Activated T-helper 1 cell treated with anti-CD3 and anti-CD28 coated beads, Interleukin-12 subunit alpha, Interleukin-12 subunit beta, Interleukin-2, Interleukin-4 antibody, amounts not matched to agents 30 ng/mL and 10 ng/mL and 1 ng/mL, durations not matched to agents 14 hours and 24 hours and 36 hours (primary cell): Measurements from ENCODE around the gene ACVR1B. TPM values are rescaled to one million over a fixed set of nuclear protein-coding genes. Genes with fewer than 3 reads are reported as not detected.

Experiments
- DNase-seq: peaks from one replicate; pipeline ENCODE4 v3.0.0; 2021; ENCODE audit warnings: low spot score
- H3K27ac Mint-ChIP-seq: one replicate; pipeline ENCODE4 v1.8.0; 2021; ENCODE audit warnings: mild to moderate bottlenecking, mixed read lengths
- H3K27me3 Mint-ChIP-seq: one replicate; pipeline ENCODE4 v1.8.0; 2022; ENCODE audit warnings: mild to moderate bottlenecking, moderate library complexity, mixed read lengths; ENCODE audit not compliant: insufficient read depth
- H3K36me3 Mint-ChIP-seq: one replicate; pipeline ENCODE4 v1.8.0; 2021; ENCODE audit warnings: low read depth, mixed read lengths
- H3K4me1 Mint-ChIP-seq: one replicate; pipeline ENCODE4 v1.8.0; 2021; ENCODE audit warnings: low read depth, mixed read lengths
- H3K4me3 Mint-ChIP-seq: one replicate; pipeline ENCODE4 v1.8.0; 2021; ENCODE audit warnings: mild to moderate bottlenecking, moderate library complexity, mixed read lengths
- H3K9me3 Mint-ChIP-seq: one replicate; pipeline ENCODE4 v1.8.0; 2021; ENCODE audit warnings: mixed read lengths
- intact Hi-C: fragments of 100-400 bp; cut with micrococcal nuclease; formaldehyde crosslinking; loops from one replicate; pipeline ENCODE4 v1.15.1; 2024
- total RNA-seq: library from RNA; stranded (reverse); gene quantifications from 2 replicates; pipeline ENCODE4 v1.2.3, GENCODE V29; 2022

Gene ACVR1B
- total RNA-seq, 1 donor from 2014 or later: 11.4 TPM

DNA sequence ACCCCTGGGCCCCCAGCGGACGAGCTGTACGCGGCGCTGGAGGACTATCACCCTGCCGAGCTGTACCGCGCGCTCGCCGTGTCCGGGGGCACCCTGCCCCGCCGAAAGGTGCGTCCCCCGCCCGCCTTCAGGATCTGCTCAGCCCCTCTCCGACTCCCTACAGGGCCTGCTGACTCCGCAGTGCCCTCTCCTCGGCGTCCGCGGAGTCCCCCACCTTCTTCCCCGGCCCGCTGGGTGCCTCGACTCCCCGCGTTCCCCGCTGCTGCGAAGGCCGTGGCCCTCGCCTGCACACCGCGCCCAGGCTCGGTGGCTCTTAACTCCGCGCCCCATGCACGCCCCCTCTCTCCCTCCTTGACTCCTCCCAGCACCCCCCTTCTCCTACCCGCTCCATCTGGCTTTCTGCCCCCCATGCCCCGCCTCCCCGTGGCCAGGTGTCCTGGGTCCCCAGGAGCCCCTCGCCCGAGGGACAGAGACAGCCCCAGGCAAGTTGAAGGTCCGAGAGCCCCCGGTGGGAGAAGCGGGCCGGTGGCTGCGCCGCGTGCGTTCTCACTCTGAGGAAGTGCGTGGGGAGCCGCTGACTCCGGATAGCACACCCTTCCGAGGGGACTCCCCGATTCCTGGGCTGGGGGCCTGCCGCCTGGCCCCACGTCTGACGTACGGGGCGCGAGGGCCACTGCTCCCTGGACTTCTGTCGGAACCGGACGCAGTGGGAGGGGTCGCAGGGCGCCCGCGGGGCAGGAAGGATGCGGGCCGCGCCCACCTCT is 55.8 kb downstream of the ACVR1B start:
- intact Hi-C loops: loop anchor here (1.0 to 2.0 kb wide), 2 partner anchors 15 to 16 kb away; no protein-coding TSS in a partner anchor
- DNase-seq: peak; percentile 11
- Mint-ChIP-seq H3K9me3 (no peaks in the 10 kb centered on the region), H3K36me3 (peaks cover 2% of the 10 kb centered on the region), H3K4me1 (peaks cover 13% of the 10 kb centered on the region), H3K27ac (peak overlapping the region; percentile 44), H3K27me3 (peaks cover 38% of the 10 kb centered on the region), H3K4me3 (peak overlapping the region; percentile 84)

DNA sequence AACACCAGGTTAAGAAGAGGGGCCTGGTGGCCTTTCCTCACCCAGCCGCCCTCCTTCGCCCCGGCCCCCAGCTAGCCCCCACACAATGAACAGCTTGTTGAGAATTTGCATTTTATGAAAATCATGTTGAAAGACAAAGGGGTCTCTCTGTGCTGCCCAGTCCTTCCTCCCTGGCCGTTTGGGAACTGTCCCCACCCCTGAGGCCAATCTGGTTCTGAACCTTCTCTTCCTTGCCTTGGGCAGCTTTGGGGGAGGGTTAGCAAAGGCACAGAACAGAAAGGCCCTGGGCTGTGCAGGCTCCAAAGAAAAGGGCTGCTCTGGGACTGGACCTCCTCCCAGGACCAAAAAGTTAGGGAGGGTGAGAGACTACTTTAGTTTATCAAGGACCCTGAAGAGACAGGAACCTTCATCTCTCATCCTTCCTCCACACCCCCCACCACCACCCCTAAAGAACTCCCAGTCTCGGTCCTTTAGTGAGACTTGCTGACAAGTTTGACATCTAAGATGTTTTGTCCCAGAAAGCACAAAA is 56.5 kb downstream of the ACVR1B start:
- H3K27me3 Mint-ChIP-seq: peaks cover 38% of the 10 kb centered on the region
- H3K9me3 Mint-ChIP-seq: no peaks in the 10 kb centered on the region
- peaks cover 13% of the 10 kb centered on the region for H3K4me1 Mint-ChIP-seq
- no peak overlapping the region for H3K27ac Mint-ChIP-seq
- peak overlapping the region; percentile 84 for H3K4me3 Mint-ChIP-seq
- no peak for DNase-seq
- peaks cover 2% of the 10 kb centered on the region for H3K36me3 Mint-ChIP-seq
- intact Hi-C loops: loop anchor here (1.0 to 2.0 kb wide), 2 partner anchors 15 kb away; no protein-coding TSS in a partner anchor

DNA sequence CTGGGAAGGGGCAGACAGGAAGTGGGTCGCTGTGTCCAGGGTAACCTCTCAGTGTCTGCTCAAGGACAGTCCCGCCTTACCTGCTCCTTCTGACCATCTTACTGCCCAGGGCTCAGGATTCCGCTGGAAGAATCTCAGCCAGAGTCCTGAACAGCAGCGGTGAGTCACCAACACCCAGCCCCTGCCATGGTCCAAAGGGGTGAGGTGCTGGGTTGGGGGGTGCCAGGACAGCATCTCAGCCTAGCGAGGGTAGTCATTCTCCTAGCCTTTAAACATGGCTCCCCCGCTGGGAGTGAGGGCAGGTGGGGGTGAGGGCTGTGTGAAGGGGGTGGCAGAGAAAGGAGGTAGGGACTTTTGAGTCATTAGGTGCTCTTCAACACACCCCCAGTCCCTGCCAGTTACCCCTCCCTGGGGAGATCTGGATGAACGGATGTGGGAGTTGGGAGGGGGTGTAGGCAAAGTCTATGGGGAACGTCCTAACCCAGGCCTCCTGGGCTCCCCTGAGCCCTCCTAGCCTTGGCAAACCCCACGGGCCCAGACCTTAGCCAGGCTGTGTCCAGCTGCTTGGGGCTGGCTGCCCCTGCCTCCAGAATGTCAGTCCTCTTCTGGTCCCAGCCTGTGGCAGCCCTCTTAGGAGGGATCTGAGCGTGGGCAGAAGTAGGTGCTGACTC is 57.7 kb downstream of the ACVR1B start:
- Mint-ChIP-seq H3K27me3 (peaks cover 31% of the 10 kb centered on the region), H3K4me1 (peaks cover 13% of the 10 kb centered on the region), H3K9me3 (no peaks in the 10 kb centered on the region), H3K4me3 (no peak overlapping the region), H3K36me3 (peaks cover 2% of the 10 kb centered on the region), H3K27ac (no peak overlapping the region)
- intact Hi-C loops: no loop called here
- no peak for DNase-seq

DNA sequence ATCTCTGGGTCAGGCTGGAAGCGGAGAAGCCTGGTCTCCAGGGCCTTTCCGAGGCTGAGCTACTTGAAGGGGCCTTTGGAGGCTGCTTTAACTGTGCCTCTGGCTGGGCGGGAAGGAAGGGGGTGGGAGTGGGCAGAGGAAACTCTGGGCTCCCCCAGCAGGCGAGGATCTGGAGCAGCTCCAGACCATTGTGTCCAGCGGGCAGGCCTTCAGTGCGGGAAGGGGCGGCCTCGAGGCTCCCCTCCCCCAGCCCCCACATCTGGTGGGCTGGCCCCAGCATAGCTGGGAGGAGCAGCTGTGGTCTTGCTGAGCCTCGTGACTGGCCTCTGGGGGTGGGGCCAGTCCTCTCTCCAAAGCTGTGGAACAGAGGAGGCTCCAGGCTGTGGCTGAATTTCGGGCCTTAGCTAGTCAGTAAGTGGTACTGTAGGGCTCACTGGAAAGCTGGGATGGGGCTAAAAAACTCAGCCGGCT is 58.7 kb downstream of the ACVR1B start:
- Mint-ChIP-seq H3K36me3 (peaks cover 2% of the 10 kb centered on the region), H3K4me3 (no peak overlapping the region), H3K27me3 (peaks cover 22% of the 10 kb centered on the region), H3K4me1 (peaks cover 13% of the 10 kb centered on the region), H3K9me3 (no peaks in the 10 kb centered on the region), H3K27ac (no peak overlapping the region)
- no peak for DNase-seq
- intact Hi-C loops: no loop called here

DNA sequence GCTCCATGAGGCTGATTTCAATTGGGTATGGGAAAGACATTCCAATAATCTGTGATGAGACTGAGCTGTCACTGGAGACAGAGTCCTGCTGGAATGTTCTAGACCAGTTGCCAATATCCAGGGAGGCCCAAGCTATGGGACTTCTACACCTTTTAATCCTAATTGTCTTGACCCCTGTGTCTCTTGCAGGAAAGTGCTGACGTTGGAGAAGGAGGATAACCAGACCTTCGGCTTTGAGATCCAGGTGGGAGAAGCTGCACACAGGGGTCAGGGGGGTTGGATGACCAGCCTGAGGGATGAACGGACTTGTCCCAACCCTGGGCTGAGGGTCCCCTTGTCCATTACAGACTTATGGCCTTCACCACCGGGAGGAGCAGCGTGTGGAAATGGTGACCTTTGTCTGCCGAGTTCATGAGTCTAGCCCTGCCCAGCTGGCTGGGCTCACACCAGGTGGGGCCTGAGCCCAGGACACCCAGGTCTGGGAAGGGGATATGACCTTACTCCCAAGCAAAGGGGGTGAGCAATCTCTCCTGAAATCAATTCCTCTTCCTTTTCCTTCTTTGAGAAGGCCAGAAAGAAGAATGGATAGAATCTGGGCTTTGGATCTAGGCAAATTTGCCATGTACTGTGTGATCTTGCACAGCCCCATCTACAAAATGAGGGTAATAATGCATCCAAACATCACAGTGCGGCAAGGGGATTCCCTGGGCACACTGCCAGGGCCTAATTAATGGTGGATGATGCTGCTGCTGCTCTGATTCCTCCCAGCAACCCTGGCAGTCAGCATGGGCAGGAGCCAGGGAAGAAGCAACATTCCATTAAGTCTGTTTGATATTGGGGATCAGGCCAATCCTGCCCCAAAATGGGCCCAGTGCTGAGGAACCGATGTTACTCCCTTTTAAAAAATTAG is 59.4 kb downstream of the ACVR1B start:
- peaks cover 15% of the 10 kb centered on the region for H3K27me3 Mint-ChIP-seq
- peaks cover 6% of the 10 kb centered on the region for H3K4me1 Mint-ChIP-seq
- DNase-seq: no peak
- no peak overlapping the region for H3K27ac Mint-ChIP-seq
- peaks cover 2% of the 10 kb centered on the region for H3K36me3 Mint-ChIP-seq
- H3K4me3 Mint-ChIP-seq: no peak overlapping the region
- H3K9me3 Mint-ChIP-seq: no peaks in the 10 kb centered on the region
- intact Hi-C loops: no loop called here

DNA sequence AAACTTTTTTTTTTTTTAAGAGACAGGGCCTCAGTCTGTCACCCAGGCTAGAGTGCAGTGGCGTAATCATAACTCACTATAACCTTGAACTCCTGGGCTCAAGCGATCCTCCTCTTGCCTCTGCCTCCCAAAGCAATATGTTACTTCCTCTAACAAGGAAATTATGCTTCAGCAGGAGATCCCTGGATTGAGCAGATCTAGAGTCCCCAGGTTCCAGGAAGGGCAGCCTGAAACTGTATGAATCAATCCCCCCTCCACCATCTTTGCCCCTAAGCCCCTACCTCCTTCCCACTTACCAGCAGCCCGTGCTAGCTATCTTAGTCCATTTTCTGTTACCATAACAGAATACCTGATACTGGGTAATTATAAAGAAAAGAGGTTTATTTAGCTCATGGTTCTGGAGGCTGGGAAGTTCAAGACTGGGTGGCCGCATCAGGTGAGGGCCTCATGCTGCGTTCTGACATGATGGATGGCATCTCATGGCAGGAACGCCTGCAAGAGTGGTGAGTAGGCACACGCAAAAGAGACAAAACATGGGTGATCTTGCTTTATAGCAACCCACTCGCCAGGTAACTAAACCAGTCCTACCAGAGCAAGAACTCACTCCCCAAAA is 60.2 kb downstream of the ACVR1B start:
- H3K4me3 Mint-ChIP-seq: no peak overlapping the region
- intact Hi-C loops: no loop called here
- DNase-seq: no peak
- H3K4me1 Mint-ChIP-seq: no peaks in the 10 kb centered on the region
- H3K9me3 Mint-ChIP-seq: no peaks in the 10 kb centered on the region
- no peak overlapping the region for H3K27ac Mint-ChIP-seq
- H3K36me3 Mint-ChIP-seq: peaks cover 2% of the 10 kb centered on the region
- peaks cover 11% of the 10 kb centered on the region for H3K27me3 Mint-ChIP-seq

DNA sequence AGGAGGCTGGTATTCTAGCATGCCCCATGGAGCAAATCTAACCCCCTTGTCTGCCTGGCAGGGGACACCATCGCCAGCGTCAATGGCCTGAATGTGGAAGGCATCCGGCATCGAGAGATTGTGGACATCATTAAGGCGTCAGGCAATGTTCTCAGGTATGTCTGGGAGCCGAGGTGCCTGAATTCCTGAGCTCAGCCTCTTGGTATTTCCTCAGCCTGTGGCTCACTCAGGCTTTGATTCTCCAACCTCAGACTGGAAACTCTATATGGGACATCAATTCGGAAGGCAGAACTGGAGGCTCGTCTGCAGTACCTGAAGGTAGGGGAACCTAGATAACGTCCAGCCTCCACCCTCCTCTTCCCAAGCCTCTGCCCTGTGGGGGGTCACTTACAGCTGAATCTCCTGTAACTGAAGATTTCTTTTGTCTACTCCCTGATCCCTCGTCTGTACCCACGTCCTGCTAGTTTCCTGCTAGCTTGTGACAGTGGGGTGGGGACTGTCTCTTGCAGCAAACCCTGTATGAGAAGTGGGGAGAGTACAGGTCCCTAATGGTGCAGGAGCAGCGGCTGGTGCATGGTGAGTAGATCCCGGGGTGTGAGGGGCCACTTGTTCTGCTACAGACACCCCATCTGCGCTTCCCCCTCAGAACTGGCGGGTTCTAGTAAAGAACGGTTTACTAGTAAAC is 62.3 kb downstream of the ACVR1B start:
- H3K4me1 Mint-ChIP-seq: no peaks in the 10 kb centered on the region
- no peaks in the 10 kb centered on the region for H3K9me3 Mint-ChIP-seq
- DNase-seq: no peak
- H3K27ac Mint-ChIP-seq: no peak overlapping the region
- no peak overlapping the region for H3K4me3 Mint-ChIP-seq
- peaks cover 1% of the 10 kb centered on the region for H3K36me3 Mint-ChIP-seq
- intact Hi-C loops: no loop called here
- H3K27me3 Mint-ChIP-seq: peaks cover 4% of the 10 kb centered on the region

DNA sequence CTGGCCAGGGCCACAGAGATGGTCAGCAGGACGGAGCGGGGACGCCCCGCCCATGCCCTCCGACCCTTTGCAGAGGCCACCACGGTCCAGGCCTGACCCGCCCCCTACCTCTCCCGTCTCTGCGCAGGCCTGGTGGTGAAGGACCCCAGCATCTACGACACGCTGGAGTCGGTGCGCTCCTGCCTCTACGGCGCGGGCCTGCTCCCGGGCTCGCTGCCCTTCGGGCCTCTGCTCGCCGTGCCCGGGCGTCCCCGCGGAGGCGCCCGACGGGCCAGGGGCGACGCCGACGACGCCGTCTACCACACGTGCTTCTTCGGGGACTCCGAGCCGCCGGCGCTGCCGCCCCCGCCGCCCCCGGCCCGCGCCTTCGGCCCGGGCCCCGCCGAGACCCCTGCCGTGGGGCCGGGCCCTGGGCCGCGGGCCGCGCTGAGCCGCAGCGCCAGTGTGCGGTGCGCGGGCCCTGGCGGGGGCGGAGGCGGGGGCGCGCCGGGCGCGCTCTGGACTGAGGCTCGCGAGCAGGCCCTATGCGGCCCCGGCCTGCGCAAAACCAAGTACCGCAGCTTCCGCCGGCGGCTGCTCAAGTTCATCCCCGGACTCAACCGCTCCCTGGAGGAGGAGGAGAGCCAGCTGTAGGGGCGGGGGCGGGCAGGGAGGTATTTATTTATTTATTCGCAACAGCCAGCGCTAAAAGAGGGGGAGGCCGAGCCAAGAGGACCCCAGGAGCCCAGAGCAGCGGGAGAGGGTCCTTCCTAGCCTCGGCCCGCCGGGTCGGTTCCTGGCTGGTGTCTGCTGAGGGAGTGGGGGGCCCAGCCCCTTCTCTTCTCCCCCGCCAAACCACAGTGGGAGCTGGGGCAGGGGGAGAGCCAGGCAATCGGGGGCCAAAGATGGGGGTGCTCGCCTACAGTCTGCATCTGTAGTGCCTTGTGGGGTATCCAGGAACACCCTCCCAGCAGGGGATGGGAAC is 63.4 kb downstream of the ACVR1B start:
- Mint-ChIP-seq H3K9me3 (no peaks in the 10 kb centered on the region), H3K27me3 (peaks cover 4% of the 10 kb centered on the region), H3K36me3 (peaks cover 1% of the 10 kb centered on the region), H3K27ac (no peak overlapping the region), H3K4me3 (no peak overlapping the region), H3K4me1 (peaks cover under 1% of the 10 kb centered on the region)
- no peak for DNase-seq
- intact Hi-C loops: no loop called here

DNA sequence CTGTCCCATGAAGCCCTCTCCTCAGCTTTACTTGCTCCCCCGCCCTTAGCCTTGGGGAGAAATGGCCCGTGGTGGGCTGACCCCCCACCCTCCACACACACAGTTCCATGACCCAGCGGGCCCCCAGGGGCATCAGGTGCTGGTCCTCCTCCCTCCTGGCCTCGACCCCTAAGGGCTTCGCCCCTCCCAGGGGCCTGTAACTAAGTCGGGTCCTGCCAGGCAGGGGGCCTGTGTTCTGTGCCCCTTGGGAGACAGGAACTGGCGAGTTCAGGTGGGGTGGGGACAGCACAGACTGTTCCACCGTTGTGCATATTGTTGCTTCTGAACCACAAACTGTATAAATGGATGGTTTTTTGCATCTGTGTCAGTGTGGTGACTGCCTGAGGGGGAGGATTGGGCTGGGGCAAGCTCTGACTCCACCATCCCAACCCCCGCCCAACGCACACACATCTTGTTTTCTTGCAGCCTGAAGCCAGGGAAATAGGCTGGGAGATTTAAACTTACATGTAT is 64.1 kb downstream of the ACVR1B start:
- peaks cover 11% of the 10 kb centered on the region for H3K27me3 Mint-ChIP-seq
- no peak for DNase-seq
- peaks cover 8% of the 10 kb centered on the region for H3K4me1 Mint-ChIP-seq
- H3K36me3 Mint-ChIP-seq: peaks cover 1% of the 10 kb centered on the region
- no peak overlapping the region for H3K4me3 Mint-ChIP-seq
- no peak overlapping the region for H3K27ac Mint-ChIP-seq
- H3K9me3 Mint-ChIP-seq: no peaks in the 10 kb centered on the region
- intact Hi-C loops: no loop called here

DNA sequence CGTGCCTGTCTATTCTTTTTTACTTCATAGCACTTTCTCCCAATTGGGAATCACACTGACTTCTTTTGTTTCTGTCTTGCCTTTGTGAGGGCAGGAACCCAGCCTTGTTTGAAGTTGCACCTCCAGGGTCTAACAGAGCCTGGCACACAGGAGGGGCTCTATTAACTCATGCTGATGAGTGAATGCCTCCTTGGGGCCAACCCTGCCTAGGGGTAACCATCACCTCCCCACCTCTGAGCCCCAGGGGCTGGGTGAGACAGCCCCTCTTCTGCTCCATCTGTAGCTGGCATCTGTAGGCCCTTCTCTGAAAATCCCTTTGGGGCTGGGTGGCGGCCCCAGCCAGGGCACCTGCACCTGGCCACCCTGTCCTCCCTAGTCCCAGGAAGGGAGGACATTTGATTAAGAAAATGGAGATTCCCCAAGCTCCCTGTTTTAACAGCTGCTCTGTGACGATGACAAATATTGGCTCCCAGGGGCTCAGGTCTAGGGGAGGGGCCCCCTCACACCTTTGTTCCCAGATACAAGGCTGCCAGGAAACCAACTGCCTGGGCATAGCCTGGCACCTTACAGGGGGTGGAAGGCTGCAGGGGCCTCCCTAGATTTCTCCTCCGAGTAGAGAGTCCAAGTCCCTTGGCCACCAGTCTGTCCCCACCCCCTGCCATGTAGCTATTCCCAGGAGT is 67.1 kb downstream of the ACVR1B start:
- Mint-ChIP-seq H3K36me3 (peaks cover 1% of the 10 kb centered on the region), H3K9me3 (no peaks in the 10 kb centered on the region), H3K4me1 (peaks cover 20% of the 10 kb centered on the region), H3K27me3 (peaks cover 14% of the 10 kb centered on the region), H3K27ac (no peak overlapping the region), H3K4me3 (no peak overlapping the region)
- intact Hi-C loops: no loop called here
- no peak for DNase-seq
